Loucy (cell line): ENCODE results near the gene CYB5R3.
"Not testable (repeated sequence)": the region's sequence is repeated elsewhere in the genome, so short reads cannot be mapped to it uniquely, and the experiment has no call there.

Experiments
- H2AFZ ChIP-seq: fragments of 200-600 bp; sonication (generic); 2 replicates; pipeline ENCODE4 v1.6.0; 2016; ENCODE audit warnings: antibody characterized with exemption, mild to moderate bottlenecking, low read length, moderate library complexity
- H3F3A ChIP-seq: fragments of 200-600 bp; 2 replicates; pipeline ENCODE4 v1.6.0; 2016; ENCODE audit warnings: antibody characterized with exemption, low read depth, mild to moderate bottlenecking
- H3K27me3 ChIP-seq: fragments of 200-600 bp; sonication (generic); 2 replicates; pipeline ENCODE4 v1.6.1; 2014; ENCODE audit warnings: low read length, mild to moderate bottlenecking; ENCODE audit not compliant: insufficient read depth, poor library complexity, severe bottlenecking
- H3K36me3 ChIP-seq: fragments of 200-600 bp; sonication (generic); 2 replicates; pipeline ENCODE4 v1.6.1; 2016; ENCODE audit warnings: low read length; ENCODE audit not compliant: insufficient read depth
- H3K4me1 ChIP-seq: fragments of 200-600 bp; sonication (generic); 2 replicates; pipeline ENCODE4 v1.5.1; 2014; ENCODE audit warnings: low read length, mild to moderate bottlenecking; ENCODE audit not compliant: insufficient read depth, poor library complexity, severe bottlenecking
- H3K4me2 ChIP-seq: fragments of 200-600 bp; sonication (generic); 2 replicates; pipeline ENCODE4 v1.6.0; 2014; ENCODE audit warnings: antibody characterized with exemption, low read length, low read depth, mild to moderate bottlenecking; ENCODE audit not compliant: poor library complexity, severe bottlenecking
- H3K4me3 ChIP-seq: fragments of 200-600 bp; sonication (generic); 2 replicates; pipeline ENCODE4 v1.5.1; 2014; ENCODE audit warnings: low read length, mild to moderate bottlenecking, mixed read lengths; ENCODE audit not compliant: poor library complexity, severe bottlenecking
- H3K79me2 ChIP-seq: fragments of 200-600 bp; sonication (generic); 2 replicates; pipeline ENCODE4 v1.6.1; 2014; ENCODE audit warnings: low read length; ENCODE audit not compliant: insufficient read depth
- H3K9ac ChIP-seq: fragments of 200-600 bp; sonication (generic); 2 replicates; pipeline ENCODE4 v1.6.0; 2014; ENCODE audit warnings: mild to moderate bottlenecking, low read depth, low read length, moderate library complexity; ENCODE audit not compliant: poor library complexity, severe bottlenecking
- H3K9me2 ChIP-seq: fragments of 200-600 bp; sonication (generic); replicated peaks from 2 replicates; pipeline ENCODE4 v1.6.1; 2016; ENCODE audit warnings: low read depth, low read length, mixed read lengths
- H3K9me3 ChIP-seq: fragments of 200-600 bp; sonication (generic); 2 replicates; pipeline ENCODE4 v1.6.1; 2014; ENCODE audit warnings: mild to moderate bottlenecking, antibody characterized with exemption, low read length, low read depth; ENCODE audit not compliant: insufficient read depth
- H4K20me1 ChIP-seq: fragments of 200-600 bp; sonication (generic); 2 replicates; pipeline ENCODE4 v1.6.0; 2014; ENCODE audit warnings: antibody characterized with exemption, low read length, mild to moderate bottlenecking; ENCODE audit not compliant: insufficient read depth, poor library complexity, severe bottlenecking
- EZH2phosphoT487 ChIP-seq: fragments of 200-600 bp; IDR thresholded peaks from 2 replicates; pipeline ENCODE4 v1.6.1; 2018; ENCODE audit warnings: antibody characterized with exemption, mild to moderate bottlenecking, moderate library complexity, borderline replicate concordance
- TF ChIP-seq, protein P1 (sequence below): fragments of 200-600 bp; sonication (generic); conservative IDR thresholded peaks from 2 replicates; pipeline ENCODE4 v1.5.1; 2014; ENCODE audit warnings: mild to moderate bottlenecking, antibody characterized with exemption, low read length

Gene CYB5R3

DNA sequence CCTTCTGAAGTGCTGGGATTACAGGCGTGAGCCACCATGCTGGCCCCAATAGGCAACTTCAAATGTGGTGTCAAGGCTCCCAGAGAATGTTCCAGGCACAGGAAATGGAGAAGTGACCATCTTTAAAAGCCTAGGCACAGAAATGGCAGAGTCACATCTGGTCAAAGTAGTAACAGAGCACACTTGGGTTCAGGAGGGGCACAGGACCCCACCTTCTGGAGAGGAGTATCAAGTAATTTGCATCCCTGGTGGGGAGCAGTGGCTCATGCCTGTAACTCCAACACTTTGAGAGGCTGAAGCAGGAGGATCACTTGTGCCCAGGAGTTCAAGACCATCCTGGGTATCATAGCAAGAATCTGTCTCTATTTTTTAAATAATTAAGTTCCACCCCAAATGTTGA is 66.2 kb downstream of the CYB5R3 start:
- Histone ChIP-seq H3K9me3 (no peaks in the 10 kb centered on the region), H4K20me1 (peaks cover 6% of the 10 kb centered on the region), H3F3A (no peaks in the 10 kb centered on the region), H3K4me2 (no peak overlapping the region), H3K9ac (no peak overlapping the region), H3K4me3 (no peak overlapping the region), H3K36me3 (peaks cover 54% of the 10 kb centered on the region; the same call in 1 of the 2 replicates), H3K4me1 (peaks cover 5% of the 10 kb centered on the region), H3K79me2 (peaks cover 26% of the 10 kb centered on the region), H2AFZ (no peak overlapping the region), H3K9me2 (no peaks in the 10 kb centered on the region), H3K27me3 (no peaks in the 10 kb centered on the region)
- TF ChIP-seq, protein P1, sequence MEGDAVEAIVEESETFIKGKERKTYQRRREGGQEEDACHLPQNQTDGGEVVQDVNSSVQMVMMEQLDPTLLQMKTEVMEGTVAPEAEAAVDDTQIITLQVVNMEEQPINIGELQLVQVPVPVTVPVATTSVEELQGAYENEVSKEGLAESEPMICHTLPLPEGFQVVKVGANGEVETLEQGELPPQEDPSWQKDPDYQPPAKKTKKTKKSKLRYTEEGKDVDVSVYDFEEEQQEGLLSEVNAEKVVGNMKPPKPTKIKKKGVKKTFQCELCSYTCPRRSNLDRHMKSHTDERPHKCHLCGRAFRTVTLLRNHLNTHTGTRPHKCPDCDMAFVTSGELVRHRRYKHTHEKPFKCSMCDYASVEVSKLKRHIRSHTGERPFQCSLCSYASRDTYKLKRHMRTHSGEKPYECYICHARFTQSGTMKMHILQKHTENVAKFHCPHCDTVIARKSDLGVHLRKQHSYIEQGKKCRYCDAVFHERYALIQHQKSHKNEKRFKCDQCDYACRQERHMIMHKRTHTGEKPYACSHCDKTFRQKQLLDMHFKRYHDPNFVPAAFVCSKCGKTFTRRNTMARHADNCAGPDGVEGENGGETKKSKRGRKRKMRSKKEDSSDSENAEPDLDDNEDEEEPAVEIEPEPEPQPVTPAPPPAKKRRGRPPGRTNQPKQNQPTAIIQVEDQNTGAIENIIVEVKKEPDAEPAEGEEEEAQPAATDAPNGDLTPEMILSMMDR: no peak
- no peak for TF ChIP-seq EZH2phosphoT487

DNA sequence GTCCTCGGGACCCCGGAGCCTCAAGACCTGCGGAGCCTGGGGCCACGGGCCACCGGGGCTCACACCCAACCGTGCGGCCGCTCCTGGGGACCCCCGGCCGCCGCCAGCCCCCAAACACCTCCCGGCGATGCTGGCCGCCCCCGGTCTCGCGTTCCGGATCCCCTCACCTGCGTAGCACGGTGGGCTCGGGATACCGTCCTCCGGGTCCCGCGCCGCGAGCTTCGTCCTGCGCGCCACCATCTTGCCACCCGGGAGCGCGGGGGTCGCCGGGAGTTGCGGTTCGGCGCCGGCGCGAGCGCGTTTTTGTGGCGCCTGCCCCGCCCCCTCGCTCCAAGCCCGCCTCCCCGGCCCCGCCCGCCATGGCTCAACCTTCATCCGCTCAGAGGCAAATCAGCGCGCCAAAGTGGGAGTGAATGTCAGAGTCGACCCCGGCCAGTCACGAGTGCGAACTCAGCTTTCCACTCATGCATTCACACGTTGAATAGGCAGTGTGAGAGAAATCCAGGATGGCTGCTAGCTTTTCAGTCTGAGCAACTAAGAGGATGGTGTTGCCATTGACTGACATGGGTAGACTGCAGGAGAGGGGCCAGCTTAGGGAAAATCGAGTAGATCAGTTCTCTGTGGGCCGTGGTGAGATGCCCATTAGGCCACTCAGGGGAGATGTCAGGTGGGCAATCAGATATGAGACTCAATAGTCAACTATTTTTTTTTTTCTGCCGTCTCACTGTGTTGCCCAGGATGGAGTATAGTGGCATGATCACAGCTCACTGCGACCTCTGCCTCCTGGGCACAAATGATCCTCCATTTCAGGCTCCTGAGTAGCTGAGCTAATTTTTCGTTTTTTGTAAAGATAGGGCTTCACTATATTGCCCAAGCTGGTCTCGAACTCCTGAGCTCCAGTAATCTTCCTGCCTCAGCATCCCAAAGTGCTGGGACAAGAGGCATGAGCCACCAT is 67.2 kb downstream of the CYB5R3 start:
- Histone ChIP-seq H3K79me2 (peaks cover 26% of the 10 kb centered on the region), H3K36me3 (peaks cover 53% of the 10 kb centered on the region; the same call in 1 of the 2 replicates), H3K9me3 (no peaks in the 10 kb centered on the region), H3K4me3 (peak overlapping the region; percentile 78), H3K4me2 (peak overlapping the region; percentile 82), H3K27me3 (no peaks in the 10 kb centered on the region), H3K4me1 (peaks cover 5% of the 10 kb centered on the region), H4K20me1 (peaks cover 6% of the 10 kb centered on the region), H3F3A (no peaks in the 10 kb centered on the region), H3K9ac (peak overlapping the region; percentile 76), H3K9me2 (no peaks in the 10 kb centered on the region), H2AFZ (peak overlapping the region; percentile 77; the same call in 1 of the 2 replicates)
- no peak for TF ChIP-seq EZH2phosphoT487
- TF ChIP-seq, protein P1: no peak

DNA sequence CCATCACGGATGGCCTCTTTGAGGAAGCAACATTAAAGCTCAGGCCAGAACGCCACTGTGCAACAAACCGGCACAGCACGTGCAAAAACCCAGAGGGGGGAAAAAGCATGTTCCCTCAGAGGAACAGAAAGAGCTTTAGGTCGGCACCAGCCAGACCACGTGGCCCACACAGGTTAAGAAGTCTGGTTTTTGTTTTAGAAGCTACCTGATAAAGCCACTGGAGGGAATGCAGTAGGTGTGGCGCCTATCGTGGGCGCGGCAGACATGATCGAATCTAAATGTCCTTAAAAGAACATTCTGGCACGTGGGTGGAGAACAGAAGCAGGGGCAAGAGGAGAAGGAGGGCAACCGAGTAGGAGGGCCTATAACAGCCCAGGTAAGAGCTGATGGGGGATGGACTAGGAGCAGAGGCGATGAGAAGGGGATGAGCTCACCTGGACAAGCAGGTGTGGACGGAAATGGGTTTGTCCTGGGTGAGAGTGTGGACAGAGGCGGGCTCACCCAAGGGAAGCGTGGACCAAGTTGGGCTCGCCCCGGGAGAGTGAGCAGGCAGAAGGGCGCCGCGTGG is 67.9 kb downstream of the CYB5R3 start:
- H3K9me2 ChIP-seq, H3F3A ChIP-seq, H3K4me1 ChIP-seq, H3K27me3 ChIP-seq, H4K20me1 ChIP-seq, H3K9me3 ChIP-seq: not testable (repeated sequence)
- peaks cover 45% of the 10 kb centered on the region; the same call in 1 of the 2 replicates for H3K36me3 ChIP-seq
- H3K9ac ChIP-seq: peak overlapping the region; percentile 76
- H3K79me2 ChIP-seq: peaks cover 26% of the 10 kb centered on the region
- peak overlapping the region; percentile 78 for H3K4me3 ChIP-seq
- H3K4me2 ChIP-seq: peak overlapping the region; percentile 82
- peak overlapping the region; percentile 77; the same call in 1 of the 2 replicates for H2AFZ ChIP-seq

DNA sequence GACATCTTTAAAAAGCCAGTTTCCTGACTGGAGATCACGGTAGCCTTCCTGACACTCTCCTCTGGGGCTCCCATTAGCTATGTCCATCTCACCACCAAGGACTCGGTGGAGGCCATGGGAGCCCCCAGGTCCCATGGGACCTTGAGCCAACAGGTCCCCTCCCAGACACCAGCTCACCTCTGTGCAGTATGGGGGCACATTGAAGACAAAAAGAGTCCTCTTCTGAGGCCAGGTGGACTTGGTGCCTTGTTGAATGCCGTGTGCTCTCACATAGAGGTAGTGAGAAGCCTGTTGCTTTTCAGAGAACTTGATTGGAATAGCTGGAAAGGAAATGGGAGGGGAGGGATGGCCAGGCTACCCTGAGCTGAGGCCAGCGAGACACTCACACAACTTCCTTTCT is 69.2 kb downstream of the CYB5R3 start:
- Histone ChIP-seq H3K4me2 (peak overlapping the region; percentile 8), H3K79me2 (peaks cover 26% of the 10 kb centered on the region), H3K36me3 (peaks cover 33% of the 10 kb centered on the region; the same call in 1 of the 2 replicates)
- not testable (repeated sequence) for H3K4me1 ChIP-seq, H3K9me2 ChIP-seq, H2AFZ ChIP-seq, H4K20me1 ChIP-seq, H3K9ac ChIP-seq, H3K27me3 ChIP-seq, H3K4me3 ChIP-seq, H3K9me3 ChIP-seq, H3F3A ChIP-seq
